PC-9 (cell line): ENCODE results near the gene CRY2. TPM values are rescaled to one million over a fixed set of nuclear protein-coding genes. Genes with fewer than 3 reads are reported as not detected.

Experiments used
- BruUV-seq: library from RNA; stranded (reverse); fragments of 400-500 nt; replicated peaks from 2 replicates; lab custom pipeline; 2021; lab: Mats Ljungman, UMichigan
- CTCF ChIA-PET: fragments of 300-600 bp; sonication (Branson Sonifier 250); formaldehyde crosslinking; loops from one replicate; lab custom pipeline; 2022; ENCODE audit warnings: antibody characterized with exemption; lab: Charles Lee
- POLR2A ChIA-PET: fragments of 300-600 bp; sonication (Branson Sonifier 250); formaldehyde crosslinking; loops from one replicate; lab custom pipeline; 2022; ENCODE audit warnings: antibody characterized with exemption; ENCODE audit not compliant: unreplicated experiment; lab: Charles Lee
- DNase-seq, 2 experiments: peaks; one replicate each; pipeline versions ENCODE4 v3.0.0 to v3.0.0-alpha.2; 2015 to 2022; ENCODE audit warnings: mixed read lengths in 1 of 2
- H2AFZ ChIP-seq: fragments of 200-600 bp; sonication (generic); 2 replicates; pipeline ENCODE4 v1.8.1; 2017; ENCODE audit warnings: antibody characterized with exemption
- H3F3A ChIP-seq: fragments of 200-600 bp; sonication (generic); 2 replicates; pipeline ENCODE4 v1.8.1; 2017; ENCODE audit warnings: antibody characterized with exemption, mild to moderate bottlenecking, low read depth; ENCODE audit not compliant: insufficient read depth
- H3K27ac ChIP-seq: fragments of 200-600 bp; sonication (generic); 2 replicates; pipeline ENCODE4 v1.6.1; 2016; ENCODE audit warnings: mixed run types
- H3K27me3 ChIP-seq: fragments of 200-600 bp; sonication (generic); 2 replicates; pipeline ENCODE4 v1.6.1; 2016; ENCODE audit warnings: low read depth, mixed run types; ENCODE audit not compliant: insufficient read depth
- H3K36me3 ChIP-seq: fragments of 200-600 bp; sonication (generic); 2 replicates; pipeline ENCODE4 v1.6.1; 2016; ENCODE audit warnings: low read depth, mixed run types
- H3K4me1 ChIP-seq: fragments of 200-600 bp; sonication (generic); replicated peaks from 2 replicates; pipeline ENCODE4 v1.6.1; 2016; ENCODE audit warnings: mixed run types; ENCODE audit not compliant: insufficient read depth
- H3K4me2 ChIP-seq: fragments of 200-600 bp; sonication (generic); 2 replicates; pipeline ENCODE4 v1.6.1; 2017; ENCODE audit warnings: mixed run types
- H3K4me3 ChIP-seq: fragments of 200-600 bp; sonication (generic); 2 replicates; pipeline ENCODE4 v1.6.1; 2016; ENCODE audit warnings: mixed run types
- H3K79me2 ChIP-seq: fragments of 200-600 bp; sonication (generic); 2 replicates; pipeline ENCODE4 v1.6.1; 2017; ENCODE audit warnings: low read depth, mixed run types
- H3K9me2 ChIP-seq: fragments of 200-600 bp; sonication (generic); 2 replicates; pipeline ENCODE4 v1.8.1; 2017; ENCODE audit warnings: mild to moderate bottlenecking; ENCODE audit not compliant: insufficient read depth
- H3K9me3 ChIP-seq: fragments of 200-600 bp; sonication (generic); 2 replicates; pipeline ENCODE4 v1.8.1; 2016; ENCODE audit warnings: low read depth; ENCODE audit not compliant: insufficient read depth
- H4K20me1 ChIP-seq: fragments of 200-600 bp; sonication (generic); 2 replicates; pipeline ENCODE4 v1.8.1; 2017; ENCODE audit not compliant: insufficient read depth
- CTCF ChIP-seq: fragments of 200-600 bp; sonication (generic); conservative IDR thresholded peaks from 2 replicates; pipeline ENCODE4 v1.6.1; 2017; ENCODE audit warnings: mixed run types, antibody characterized with exemption, mild to moderate bottlenecking, moderate library complexity
- EZH2 ChIP-seq: fragments of 200-600 bp; sonication (generic); IDR thresholded peaks from 2 replicates; pipeline ENCODE4 v1.8.0; 2017; ENCODE audit warnings: antibody characterized with exemption, low read depth
- intact Hi-C: fragments of 100-400 bp; cut with micrococcal nuclease; formaldehyde crosslinking; loops from one replicate; pipeline ENCODE4 v1.10.0; 2022; ENCODE audit not compliant: unreplicated experiment
- total RNA-seq: library from RNA; stranded (reverse); gene quantifications from 2 replicates; pipeline ENCODE4 v1.2.3, GENCODE V29; 2021

The CRY2 gene
- total RNA-seq, 1 experiment from 2014 or later, result 17.5 TPM

GRCh38 chr11:45871638-45872037 lies 24.4 kb downstream of the CRY2 start:
- ChIA-PET CTCF (interaction anchor here (0.6 to 2.9 kb wide), 2 partner anchors 12 to 135 kb away, joined by 11 to 18 read pairs; no protein-coding TSS in a partner anchor), POLR2A (no interaction called here)
- Histone ChIP-seq H3K9me3 (no peaks in the 10 kb centered on the region), H3K4me3 (no peak overlapping the region), H3K79me2 (no peaks in the 10 kb centered on the region), H3K27ac (no peak overlapping the region), H3K4me1 (no peaks in the 10 kb centered on the region), H4K20me1 (no peaks in the 10 kb centered on the region), H3F3A (no peaks in the 10 kb centered on the region; the same call in 1 of the 2 replicates), H3K36me3 (0 out of 2 replicates have a peak, but pooled peaks cover 7% of the 10 kb centered on the region), H2AFZ (no peak overlapping the region), H3K9me2 (no peaks in the 10 kb centered on the region), H3K27me3 (no peaks in the 10 kb centered on the region), H3K4me2 (no peak overlapping the region)
- no peak for DNase-seq
- intact Hi-C loops, result loop anchor here (1.0 to 2.0 kb wide), 3 partner anchors 135 to 497 kb away; no protein-coding TSS in a partner anchor
- TF ChIP-seq CTCF (no peak), EZH2 (no peak)
- no TSS peak for BruUV-seq

- no TSS peak for BruUV-seq
- Histone ChIP-seq H3K4me1 (no peaks in the 10 kb centered on the region), H3K4me3 (no peak overlapping the region), H3K27ac (no peak overlapping the region), H4K20me1 (no peaks in the 10 kb centered on the region), H3K36me3 (no peaks in the 10 kb centered on the region), H3K4me2 (no peak overlapping the region), H2AFZ (no peak overlapping the region), H3K79me2 (no peaks in the 10 kb centered on the region), H3K27me3 (no peaks in the 10 kb centered on the region), H3K9me3 (no peaks in the 10 kb centered on the region), H3K9me2 (no peaks in the 10 kb centered on the region), H3F3A (no peaks in the 10 kb centered on the region; the same call in 1 of the 2 replicates)
- peak; percentile 56 to 69 for DNase-seq
- TF ChIP-seq CTCF, result peak; percentile 88
- no peak for TF ChIP-seq EZH2
- CTCF ChIA-PET, result interaction anchor here (0.6 to 2.9 kb wide), 4 partner anchors 10 to 447 kb away, joined by 3 to 18 read pairs (median 4); no protein-coding TSS in a partner anchor
- POLR2A ChIA-PET, result interaction anchor here (0.7 kb wide), 1 partner anchor 25 kb away, joined by 8 read pairs; no protein-coding TSS in a partner anchor
- intact Hi-C loops, result loop anchor here (1.0 to 2.0 kb wide), 3 partner anchors 133 to 496 kb away; no protein-coding TSS in a partner anchor
These were observed 25.5 kb downstream of the CRY2 start for GRCh38 chr11:45872651-45873356.

- Histone ChIP-seq H3K9me2 (no peaks in the 10 kb centered on the region), H3K4me1 (peaks cover 10% of the 10 kb centered on the region; the same call in 1 of the 2 replicates), H3K27me3 (no peaks in the 10 kb centered on the region), H3K27ac (no peak overlapping the region), H3K36me3 (no peaks in the 10 kb centered on the region), H3K4me2 (no peak overlapping the region), H4K20me1 (peaks cover 7% of the 10 kb centered on the region; the same call in 1 of the 2 replicates), H3F3A (no peaks in the 10 kb centered on the region; the same call in 1 of the 2 replicates), H2AFZ (no peak overlapping the region), H3K79me2 (no peaks in the 10 kb centered on the region), H3K9me3 (no peaks in the 10 kb centered on the region), H3K4me3 (no peak overlapping the region)
- intact Hi-C loops, result no loop called here
- ChIA-PET CTCF (no interaction called here), POLR2A (no interaction called here)
- DNase-seq, result no peak
- BruUV-seq, result no TSS peak
- TF ChIP-seq CTCF (no peak), EZH2 (no peak)
These were observed 29.1 kb downstream of the CRY2 start for GRCh38 chr11:45876401-45876800.
